Subcutaneous adipose tissue (tissue), 4 donors: Measurements from ENCODE around the gene KCTD4. TPM values are rescaled to one million over a fixed set of nuclear protein-coding genes. Genes with fewer than 3 reads are reported as not detected.

Experiments used
- total RNA-seq, 4 donors: library from RNA; depleted of rRNA; stranded (reverse); fragments of >200 nt; gene quantifications; one replicate each; pipeline ENCODE4 v1.1.0, GENCODE V29; 2016
- TF ChIP-seq, protein P1 (sequence below): fragments of 450-650 bp; IDR thresholded peaks from one replicate; pipeline ENCODE4 v1.5.1; 2016; ENCODE audit warnings: low read depth, mild to moderate bottlenecking, control low read depth, antibody characterized with exemption, moderate library complexity

KCTD4 gene
- total RNA-seq, 4 donors from 2014 or later, result not detected

DNA sequence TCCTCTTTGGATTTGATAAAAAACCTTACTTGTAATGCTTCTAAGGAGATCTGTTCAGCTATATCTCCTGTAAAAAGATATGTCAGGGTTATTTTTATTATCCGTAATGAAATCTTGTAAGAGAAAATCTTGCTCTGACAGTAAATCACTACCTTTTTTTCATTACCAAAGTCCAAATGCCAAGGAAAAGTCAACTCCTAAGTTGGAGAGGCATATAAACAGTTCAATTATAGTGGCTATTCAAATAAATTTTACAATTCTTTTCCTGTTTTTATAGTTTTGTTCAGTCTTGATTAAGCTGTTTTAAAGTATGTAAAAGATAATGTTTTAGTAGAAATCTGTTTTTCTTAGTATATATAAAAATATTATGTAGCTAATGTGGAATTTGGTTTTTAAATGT, 9.0 kb downstream of the KCTD4 start:
- TF ChIP-seq, protein P1, sequence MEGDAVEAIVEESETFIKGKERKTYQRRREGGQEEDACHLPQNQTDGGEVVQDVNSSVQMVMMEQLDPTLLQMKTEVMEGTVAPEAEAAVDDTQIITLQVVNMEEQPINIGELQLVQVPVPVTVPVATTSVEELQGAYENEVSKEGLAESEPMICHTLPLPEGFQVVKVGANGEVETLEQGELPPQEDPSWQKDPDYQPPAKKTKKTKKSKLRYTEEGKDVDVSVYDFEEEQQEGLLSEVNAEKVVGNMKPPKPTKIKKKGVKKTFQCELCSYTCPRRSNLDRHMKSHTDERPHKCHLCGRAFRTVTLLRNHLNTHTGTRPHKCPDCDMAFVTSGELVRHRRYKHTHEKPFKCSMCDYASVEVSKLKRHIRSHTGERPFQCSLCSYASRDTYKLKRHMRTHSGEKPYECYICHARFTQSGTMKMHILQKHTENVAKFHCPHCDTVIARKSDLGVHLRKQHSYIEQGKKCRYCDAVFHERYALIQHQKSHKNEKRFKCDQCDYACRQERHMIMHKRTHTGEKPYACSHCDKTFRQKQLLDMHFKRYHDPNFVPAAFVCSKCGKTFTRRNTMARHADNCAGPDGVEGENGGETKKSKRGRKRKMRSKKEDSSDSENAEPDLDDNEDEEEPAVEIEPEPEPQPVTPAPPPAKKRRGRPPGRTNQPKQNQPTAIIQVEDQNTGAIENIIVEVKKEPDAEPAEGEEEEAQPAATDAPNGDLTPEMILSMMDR, result no peak

DNA sequence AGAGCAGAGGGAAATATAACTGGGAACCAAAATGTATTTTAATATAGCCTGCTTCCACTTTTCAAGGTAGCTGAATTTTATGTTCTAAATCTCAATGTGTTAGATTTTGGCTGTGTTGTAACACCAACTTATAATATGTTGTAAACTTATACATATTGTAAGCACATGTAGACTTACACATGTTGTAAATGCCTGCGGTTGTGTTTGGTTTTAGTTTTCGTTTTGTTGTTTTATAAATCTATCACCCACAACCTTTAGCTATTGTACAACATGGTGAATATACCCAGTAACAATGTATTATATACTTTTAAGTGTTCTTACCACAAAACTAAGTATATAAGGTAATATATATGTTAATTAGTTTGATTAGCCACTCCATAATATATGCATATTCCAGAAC, 15.6 kb downstream of the KCTD4 start:
- TF ChIP-seq, protein P1, result no peak

DNA sequence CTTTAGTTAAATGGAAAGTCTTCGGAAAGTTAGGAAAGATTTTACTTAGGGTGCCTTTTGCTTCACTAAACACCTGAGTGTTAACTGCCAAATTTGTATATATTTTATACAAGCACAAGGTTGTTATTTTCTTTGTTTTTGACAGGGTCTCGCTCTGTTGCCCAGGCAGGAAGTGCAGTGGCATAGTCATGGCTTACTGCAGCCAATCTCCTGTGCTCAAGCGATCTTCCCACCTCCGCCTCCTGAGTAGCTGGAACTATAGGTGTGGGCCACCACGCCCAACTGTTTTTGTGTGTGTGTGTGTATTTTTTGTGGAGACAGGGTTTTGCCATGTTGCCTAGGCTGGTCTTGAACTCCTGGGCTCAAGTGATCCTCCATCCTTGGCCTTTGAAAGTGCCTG, 16.2 kb downstream of the KCTD4 start:
- TF ChIP-seq, protein P1, result no peak

DNA sequence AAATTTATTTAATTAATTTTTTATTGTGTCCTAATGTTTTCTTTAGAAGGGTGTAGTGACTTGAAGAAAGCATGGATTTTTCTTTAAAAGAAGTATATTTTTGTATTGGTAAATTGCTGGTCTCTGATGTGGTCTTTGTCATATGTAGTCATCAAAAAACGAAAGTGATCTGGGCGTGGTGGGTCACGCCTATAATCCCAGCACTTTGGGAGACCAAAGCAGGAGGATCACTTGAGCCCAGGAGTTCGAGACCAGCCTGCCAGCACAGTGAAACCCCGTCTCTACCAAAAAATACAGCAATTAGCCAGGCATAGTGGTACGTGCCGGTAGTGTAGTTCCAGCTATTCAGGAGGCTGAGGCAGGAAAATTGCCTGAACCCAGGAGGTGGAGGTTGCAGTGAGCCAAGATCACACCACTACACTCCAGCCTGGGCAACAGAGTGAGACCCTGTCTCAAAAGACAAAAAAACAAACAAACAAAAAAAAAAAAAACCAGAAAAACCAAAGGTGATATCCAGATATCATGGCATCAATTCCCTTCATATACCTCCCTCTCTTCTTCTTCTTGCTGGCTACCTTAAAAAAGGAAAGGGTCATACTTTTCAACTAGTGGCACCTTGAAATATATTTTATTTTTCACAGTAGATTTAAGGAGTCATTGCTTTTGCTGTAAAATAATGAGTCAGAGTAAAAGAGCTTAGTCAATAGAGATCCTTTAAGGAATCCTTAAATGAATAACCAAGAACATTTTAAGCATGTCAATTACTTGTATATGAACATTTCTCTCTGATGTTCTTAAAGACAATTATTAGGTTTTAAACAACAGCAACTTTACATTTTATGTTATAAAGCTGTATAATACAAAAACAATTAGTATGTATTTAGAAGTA, 19.9 kb downstream of the KCTD4 start:
- TF ChIP-seq, protein P1, result no peak

DNA sequence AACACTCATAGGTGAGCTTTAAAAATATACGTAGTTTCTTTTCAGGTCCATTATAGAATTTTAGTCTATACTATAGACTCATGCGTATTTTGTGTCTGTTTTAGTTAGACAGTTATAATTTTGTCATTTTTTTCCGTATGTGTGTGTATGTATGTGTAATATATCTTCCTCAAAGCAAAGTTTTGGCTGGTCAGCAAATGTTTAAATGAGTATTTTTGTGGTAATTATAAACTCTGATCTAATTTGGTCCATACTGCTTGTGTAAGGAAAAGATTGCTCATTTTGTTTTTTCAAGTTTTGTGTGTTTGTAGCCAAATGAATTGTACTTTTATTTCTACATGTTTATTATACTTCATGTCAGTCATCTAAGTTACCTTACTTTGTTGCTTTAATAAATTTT, 20.5 kb downstream of the KCTD4 start:
- TF ChIP-seq, protein P1, result no peak

DNA sequence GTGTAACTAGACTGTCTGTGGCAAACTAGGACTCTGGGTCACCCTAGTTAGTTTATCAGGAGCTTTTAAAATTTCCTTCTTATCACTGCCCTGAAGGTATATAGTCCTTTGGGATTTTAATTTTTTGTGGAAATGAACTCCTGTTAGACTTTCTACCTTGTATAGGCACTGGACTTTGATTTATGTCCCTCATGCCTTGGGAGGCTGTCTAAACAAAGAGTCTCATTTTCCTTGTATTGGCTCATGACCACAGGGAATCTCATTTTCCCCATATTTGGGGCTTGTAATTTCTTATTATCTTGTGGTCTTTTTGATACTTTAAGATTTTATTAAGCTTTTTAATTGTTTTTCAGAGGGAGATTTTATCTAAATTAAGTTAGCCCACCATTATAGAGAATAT, 21.4 kb downstream of the KCTD4 start:
- TF ChIP-seq, protein P1, result no peak

DNA sequence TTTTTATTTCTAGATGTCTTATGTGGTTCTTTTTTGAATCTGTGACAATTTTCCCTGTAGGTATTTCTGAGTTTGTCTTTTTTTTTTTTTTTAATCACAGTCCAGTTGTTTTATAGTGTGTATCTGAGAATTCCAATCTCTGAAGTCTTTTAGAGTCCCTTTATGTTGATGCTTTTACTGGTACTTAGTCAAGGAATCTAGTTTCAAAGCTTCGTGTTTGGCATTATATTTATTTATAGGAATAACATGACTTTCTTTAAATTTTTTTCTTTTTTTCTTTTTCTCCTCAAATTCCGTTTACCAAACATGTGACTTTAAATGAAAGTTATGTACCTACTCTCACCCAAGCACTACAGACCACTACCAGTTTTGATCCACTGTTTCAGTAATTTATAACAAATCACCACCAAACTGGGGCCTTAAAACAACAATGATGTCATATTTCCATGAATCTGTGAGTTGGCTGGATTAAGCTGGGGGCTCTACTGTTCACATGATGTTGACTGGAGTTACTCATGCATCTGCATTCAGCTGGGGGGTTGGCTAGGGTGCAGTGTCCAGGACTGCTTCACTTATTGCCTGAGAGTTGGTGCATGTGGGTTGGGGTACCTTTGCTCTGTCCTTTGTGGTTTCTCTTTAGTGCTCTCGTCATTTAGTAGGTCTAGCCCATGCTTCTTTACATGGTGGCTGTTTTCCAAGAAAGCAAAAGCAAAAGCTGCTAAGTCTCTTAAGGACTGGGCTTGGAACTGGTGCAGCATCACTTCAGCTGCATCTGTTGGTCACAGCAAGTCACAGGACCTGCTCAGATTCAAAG, 22.3 kb downstream of the KCTD4 start:
- TF ChIP-seq, protein P1, result no peak
